Measurements from ENCODE around the gene NKD2. TPM values are rescaled to one million over a fixed set of nuclear protein-coding genes. Genes with fewer than 3 reads are reported as not detected.

Gene NKD2
- polyA plus RNA-seq, 1 donor from 2014 or later: not detected

DNA sequence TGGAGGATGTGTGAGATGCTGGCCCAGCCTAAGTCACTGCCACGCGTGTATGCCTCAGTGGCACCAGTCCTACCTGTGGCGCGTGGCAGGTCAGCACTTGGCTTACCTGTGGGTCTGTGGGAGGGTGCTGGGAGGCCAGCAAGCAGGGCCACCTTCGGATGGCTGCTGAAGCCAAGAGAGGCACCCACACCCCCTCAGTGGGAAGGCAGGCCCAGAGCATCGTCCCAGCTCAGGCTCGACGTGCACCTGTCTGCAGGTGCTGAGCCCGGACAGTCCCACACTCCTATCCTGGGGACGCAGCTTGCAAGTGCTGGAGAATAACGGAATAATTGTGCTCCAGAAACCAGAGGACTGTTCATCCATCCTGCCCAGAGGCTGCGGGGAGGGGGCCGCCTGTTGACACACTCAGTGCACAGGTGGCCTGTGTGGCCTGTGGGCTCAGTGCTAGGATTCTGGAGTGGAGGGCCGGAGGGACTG, 24.0 kb downstream of the NKD2 start:
- H3K27me3 Mint-ChIP-seq: peaks cover 15% of the 10 kb centered on the region
- H3K36me3 Mint-ChIP-seq: peaks cover 2% of the 10 kb centered on the region
- H3K9me3 Mint-ChIP-seq: no peaks in the 10 kb centered on the region
- H3K4me3 Mint-ChIP-seq: no peak overlapping the region
- no peak overlapping the region for H3K27ac Mint-ChIP-seq
- H3K4me1 Mint-ChIP-seq: peaks cover 0 to 2% (median 0%) of the 10 kb centered on the region in 3 donors

DNA sequence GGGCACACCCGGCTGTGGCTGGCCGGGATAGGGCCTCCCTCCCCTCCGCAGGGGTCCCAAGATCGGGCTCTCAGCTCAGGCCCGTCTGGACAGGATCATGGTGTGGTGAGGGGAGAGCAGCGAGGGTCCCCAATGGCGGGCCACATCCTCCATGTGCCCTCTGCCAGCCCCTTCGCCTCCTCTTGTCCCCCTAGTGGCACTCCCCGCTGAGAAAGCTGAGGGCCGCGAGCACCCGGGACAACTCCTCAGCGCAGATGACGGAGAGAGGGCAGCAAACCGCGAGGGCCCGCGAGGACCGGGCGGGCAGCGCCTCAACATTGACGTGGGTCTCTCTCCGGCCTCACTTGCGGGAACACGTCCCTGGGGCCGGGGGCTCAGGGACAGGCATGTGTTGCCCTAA, 24.6 kb downstream of the NKD2 start:
- Mint-ChIP-seq H3K27ac (no peak overlapping the region), H3K4me1 (peaks cover 0 to 2% (median 0%) of the 10 kb centered on the region in 3 donors), H3K27me3 (peaks cover 12% of the 10 kb centered on the region), H3K36me3 (peaks cover 2% of the 10 kb centered on the region), H3K4me3 (no peak overlapping the region), H3K9me3 (no peaks in the 10 kb centered on the region)

DNA sequence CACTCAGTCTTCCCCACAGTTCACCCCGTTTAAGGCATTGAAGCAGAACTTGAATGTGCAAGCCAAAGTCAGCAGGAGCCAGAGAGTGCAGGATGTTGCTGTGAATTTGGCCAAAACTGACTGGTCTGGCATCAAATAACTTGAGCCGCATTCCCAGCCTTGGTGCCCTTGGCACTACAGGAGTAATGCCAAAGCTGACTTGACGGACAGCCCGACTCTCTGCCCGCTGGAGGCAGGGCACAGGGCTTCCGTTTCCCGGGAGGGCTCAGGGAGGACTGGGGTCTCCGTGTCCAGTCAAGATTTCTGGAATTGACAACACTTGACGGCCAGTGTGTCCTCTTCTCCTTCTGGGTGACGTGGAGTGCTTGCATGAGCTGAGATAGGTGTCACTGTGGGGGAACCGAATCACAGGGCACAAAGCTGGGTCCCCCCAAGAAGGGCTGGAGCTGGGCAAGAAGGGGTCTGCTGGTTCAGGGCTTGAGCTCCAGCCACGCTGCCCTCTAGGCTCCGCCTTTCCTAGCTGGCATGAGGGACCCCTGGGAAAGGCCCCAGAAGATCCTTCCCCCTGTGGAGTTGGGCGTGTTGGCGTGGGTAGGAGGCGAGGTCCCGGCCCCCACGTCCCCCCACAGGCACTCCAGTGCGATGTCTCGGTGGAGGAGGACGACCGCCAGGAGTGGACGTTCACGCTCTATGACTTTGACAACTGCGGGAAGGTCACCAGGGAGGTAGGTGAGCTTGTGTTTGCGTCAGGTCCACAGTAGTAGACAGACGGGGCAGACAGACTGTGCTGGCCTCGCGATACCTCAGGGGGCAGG, 25.2 kb downstream of the NKD2 start:
- Mint-ChIP-seq H3K4me3 (no peak overlapping the region), H3K27ac (no peak overlapping the region), H3K27me3 (peaks cover 12% of the 10 kb centered on the region), H3K4me1 (peaks cover 0 to 2% (median 0%) of the 10 kb centered on the region in 3 donors), H3K9me3 (no peaks in the 10 kb centered on the region), H3K36me3 (peaks cover 2% of the 10 kb centered on the region)

DNA sequence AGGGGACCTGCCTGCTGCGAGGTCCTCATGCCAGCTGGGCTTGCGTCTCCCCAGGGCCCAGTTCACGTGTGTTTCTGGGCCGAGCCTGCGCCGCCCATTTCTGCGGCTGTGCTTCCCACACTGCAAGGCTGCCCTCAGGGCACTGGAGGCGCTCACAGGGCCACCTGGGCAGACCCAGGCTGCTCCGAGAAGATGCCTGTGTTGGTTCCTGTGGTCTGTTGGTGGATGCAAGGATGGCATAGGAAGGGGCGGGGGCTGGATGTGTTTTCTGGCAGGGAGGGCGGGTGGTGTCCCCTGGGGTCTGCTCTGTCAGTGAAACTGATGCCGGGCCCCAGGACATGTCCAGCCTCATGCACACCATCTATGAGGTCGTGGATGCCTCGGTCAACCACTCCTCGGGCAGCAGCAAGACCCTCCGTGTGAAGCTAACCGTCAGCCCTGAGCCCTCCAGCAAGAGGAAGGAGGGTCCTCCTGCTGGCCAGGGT, 25.9 kb downstream of the NKD2 start:
- peaks cover 12% of the 10 kb centered on the region for H3K27me3 Mint-ChIP-seq
- peaks cover 2% of the 10 kb centered on the region for H3K36me3 Mint-ChIP-seq
- no peak overlapping the region for H3K27ac Mint-ChIP-seq
- H3K9me3 Mint-ChIP-seq: no peaks in the 10 kb centered on the region
- peaks cover 0 to 2% (median 0%) of the 10 kb centered on the region in 3 donors for H3K4me1 Mint-ChIP-seq
- H3K4me3 Mint-ChIP-seq: no peak overlapping the region

DNA sequence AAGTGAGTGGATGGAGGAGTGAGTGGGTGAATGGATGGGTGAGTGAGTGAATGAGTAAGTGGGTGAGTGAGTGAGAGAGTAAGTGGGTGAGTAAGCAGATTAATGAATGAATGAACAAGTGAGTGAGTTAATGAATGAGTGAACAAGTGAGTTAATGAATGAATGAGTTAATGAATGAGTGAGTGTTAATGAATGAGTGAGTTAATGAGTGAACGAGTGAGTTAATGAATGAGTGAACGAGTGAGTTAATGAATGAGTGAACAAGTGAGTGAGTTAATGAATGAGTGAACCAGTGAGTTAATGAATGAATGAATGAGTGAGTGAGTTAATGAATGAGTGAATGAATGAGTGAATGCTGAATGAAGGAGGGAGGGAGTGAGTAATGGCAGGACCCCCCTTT, 26.4 kb downstream of the NKD2 start:
- Mint-ChIP-seq H3K4me3 (no peak overlapping the region), H3K9me3 (no peaks in the 10 kb centered on the region), H3K36me3 (peaks cover 2% of the 10 kb centered on the region), H3K27me3 (peaks cover 12% of the 10 kb centered on the region), H3K27ac (no peak overlapping the region), H3K4me1 (peaks cover 0 to 2% (median 0%) of the 10 kb centered on the region in 3 donors)

DNA sequence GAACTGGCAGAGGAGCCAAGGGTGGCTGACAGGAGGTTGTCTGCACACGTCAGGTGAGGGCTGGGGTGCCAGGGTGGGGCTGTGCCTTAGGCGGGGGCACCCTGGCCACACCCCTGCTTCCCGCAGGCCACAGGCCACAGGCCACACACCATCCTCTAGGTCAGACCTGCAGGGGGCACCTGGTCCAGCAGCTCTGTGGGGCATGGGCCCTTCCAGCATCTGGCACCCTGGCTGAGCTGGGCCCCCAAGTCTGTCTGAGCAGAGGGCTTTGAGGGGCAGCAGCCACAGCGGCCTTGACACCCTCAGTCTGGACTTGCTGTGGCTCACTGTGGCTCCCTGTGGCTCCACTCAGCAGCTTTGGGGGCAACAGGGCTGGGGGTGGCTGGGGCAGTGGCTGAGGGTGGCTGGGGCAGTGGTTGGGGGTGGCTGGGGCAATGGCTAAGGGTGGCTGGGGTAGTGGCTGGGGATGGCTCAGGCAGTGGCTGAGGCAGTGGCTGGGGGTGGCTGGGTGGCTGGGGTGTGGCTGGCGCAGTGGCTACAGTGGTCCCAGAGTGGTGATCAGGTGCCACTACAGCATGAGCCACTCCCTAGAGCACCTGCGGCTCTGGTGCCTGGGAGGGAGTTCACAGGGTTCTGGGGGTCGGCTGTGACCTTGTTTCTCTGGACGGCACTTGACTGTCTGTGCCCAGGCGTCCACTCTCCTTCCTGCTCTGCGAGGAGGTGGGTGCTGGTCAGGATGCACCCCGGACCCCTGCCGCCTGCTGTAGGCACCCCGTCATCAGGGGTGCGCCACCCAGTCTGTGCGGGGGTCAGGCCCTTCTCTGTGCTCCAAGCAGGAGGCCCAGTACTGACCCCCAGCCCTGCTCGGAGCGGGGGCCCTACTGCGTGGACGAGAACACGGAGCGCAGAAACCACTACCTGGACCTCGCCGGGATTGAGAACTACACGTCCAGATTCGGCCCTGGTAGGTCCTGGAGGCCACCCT, 27.1 kb downstream of the NKD2 start:
- Mint-ChIP-seq H3K4me3 (no peak overlapping the region), H3K27ac (no peak overlapping the region), H3K36me3 (peaks cover 2% of the 10 kb centered on the region), H3K4me1 (peaks cover 0 to 2% (median 0%) of the 10 kb centered on the region in 3 donors), H3K27me3 (peaks cover 12% of the 10 kb centered on the region), H3K9me3 (no peaks in the 10 kb centered on the region)

DNA sequence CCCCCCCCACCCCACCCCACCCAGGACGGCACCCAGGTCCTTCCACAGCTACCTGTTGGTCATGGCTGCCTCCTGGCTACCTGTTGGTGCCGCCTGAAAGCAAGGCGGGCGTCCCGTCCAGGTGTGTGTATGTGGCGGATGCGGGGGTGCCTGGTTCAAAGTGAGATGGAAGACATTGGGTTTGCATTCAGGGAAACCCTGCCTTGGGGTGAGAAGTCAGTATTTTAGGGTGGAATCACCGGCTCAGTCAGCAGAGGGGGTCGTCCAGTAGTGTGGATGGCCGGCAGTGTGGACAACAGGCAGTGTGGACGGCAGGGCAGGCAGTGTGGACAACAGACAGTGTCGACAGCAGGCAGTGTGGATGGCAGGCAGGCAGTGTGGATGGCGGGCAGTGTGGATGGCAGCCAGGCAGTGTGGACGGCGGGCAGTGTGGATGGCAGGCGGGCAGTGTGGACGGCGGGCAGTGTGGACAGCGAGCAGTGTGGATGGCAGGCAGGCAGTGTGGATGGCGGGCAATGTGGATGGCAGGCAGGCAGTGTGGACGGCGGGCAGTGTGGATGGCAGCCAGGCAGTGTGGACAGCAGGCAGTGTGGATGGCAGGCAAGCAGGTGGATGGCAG, 28.0 kb downstream of the NKD2 start:
- Mint-ChIP-seq H3K27ac (no peak overlapping the region), H3K36me3 (peaks cover 2% of the 10 kb centered on the region), H3K4me3 (peak overlapping the region in 2 of 4 donors; percentile 39 to 58), H3K9me3 (no peaks in the 10 kb centered on the region), H3K4me1 (peaks cover 0 to 2% (median 0%) of the 10 kb centered on the region in 3 donors), H3K27me3 (peaks cover 9% of the 10 kb centered on the region)

DNA sequence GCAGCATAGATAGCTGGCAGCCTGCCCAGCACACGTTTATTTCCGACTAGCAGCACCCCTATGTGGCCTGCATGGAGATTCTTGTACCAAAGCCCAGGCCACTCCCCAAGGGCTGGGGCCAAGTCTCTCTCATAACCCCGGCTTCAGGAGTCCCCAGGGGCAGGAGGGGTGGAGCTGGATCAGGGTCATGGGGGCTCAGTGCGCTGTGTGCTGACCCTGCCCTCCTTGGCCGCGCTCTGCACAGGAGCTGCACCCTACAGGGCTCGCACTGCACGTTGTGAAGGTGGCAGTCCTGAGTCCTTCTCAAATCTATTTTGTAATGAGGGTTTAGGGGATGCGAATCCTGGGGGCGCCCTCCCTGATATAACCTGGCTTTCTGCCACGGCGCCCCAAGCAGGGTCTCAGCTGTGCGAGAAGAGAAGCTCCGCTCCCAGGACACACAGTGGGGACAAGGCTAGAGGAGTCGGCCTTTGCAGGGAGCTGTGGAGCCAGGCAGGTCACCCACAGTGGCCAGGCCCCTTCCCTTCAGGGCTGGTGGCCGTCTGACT, 28.6 kb downstream of the NKD2 start:
- Mint-ChIP-seq H3K27ac (no peak overlapping the region), H3K36me3 (peaks cover 2% of the 10 kb centered on the region), H3K4me1 (peaks cover 0 to 2% (median 0%) of the 10 kb centered on the region in 3 donors), H3K4me3 (no peak overlapping the region), H3K9me3 (no peaks in the 10 kb centered on the region), H3K27me3 (peaks cover 5% of the 10 kb centered on the region)

DNA sequence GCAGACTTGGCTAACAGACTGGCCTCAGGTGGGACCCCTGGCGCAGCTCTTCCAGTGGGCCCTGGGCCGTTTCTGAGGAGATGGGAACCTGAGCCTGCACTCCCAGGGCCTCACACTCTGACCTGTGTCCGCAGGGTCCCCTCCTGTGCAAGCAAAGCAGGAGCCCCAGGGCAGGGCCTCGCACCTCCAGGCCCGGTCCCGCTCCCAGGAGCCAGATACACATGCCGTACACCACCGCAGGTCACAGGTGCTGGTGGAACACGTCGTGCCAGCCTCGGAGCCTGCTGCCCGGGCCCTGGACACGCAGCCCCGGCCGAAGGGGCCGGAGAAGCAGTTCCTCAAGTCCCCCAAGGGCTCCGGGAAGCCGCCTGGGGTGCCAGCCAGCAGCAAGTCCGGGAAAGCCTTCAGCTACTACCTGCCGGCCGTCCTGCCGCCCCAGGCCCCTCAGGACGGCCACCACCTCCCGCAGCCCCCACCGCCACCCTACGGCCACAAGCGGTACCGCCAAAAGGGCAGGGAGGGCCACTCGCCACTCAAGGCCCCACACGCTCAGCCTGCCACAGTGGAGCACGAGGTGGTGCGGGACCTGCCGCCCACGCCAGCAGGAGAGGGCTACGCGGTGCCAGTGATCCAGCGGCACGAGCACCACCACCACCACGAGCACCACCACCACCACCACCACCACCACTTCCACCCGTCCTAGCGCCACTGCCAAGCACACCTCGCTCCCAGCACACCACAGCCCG, 29.2 kb downstream of the NKD2 start:
- no peaks in the 10 kb centered on the region for H3K9me3 Mint-ChIP-seq
- H3K4me1 Mint-ChIP-seq: peaks cover 0 to 2% (median 0%) of the 10 kb centered on the region in 3 donors
- peaks cover 2% of the 10 kb centered on the region for H3K36me3 Mint-ChIP-seq
- H3K4me3 Mint-ChIP-seq: no peak overlapping the region
- H3K27ac Mint-ChIP-seq: no peak overlapping the region
- no peaks in the 10 kb centered on the region for H3K27me3 Mint-ChIP-seq

DNA sequence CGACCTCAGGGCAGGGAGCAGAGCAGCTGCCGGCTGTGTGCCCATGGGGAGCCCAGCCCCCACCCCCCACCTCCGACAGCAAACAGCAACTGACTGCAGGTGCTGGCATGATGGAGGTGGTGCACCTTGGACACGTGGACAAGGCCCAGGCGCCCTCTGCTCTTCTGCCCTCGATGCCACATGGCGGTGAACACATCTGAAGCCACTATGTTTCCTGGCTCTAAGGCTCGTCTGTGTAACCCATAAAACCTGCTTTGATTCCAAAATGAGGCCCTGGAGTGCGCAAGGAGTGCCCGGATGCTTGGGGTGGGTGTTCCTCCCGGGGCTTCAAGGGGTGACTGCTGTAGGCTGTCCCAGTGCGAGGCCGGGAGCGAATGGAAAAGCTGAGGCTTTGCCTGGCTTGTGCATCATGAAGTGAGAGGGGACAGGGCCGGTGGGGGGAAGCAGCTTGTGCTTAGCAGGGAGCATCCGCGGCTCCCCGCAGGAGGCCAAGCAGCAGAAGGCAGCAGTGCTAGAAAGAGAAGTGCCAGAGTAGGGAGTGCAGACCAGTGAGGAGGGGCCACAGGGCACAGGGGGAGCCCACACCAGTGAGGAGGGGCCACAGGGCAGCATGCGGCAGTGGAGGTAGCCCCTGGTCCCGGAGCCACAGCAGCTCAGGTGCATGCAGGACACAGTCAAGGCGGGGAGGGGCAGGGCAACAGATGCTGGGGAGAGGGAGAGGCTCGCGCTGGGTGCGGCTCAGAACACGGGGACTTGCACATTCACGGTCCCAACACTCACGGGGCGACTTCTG, 30.0 kb downstream of the NKD2 start:
- H3K4me3 Mint-ChIP-seq: peak overlapping the region in 1 of 4 donors; percentile 6
- peaks cover 2% of the 10 kb centered on the region for H3K36me3 Mint-ChIP-seq
- peaks cover 0 to 6% (median 0%) of the 10 kb centered on the region in 3 donors for H3K4me1 Mint-ChIP-seq
- no peak overlapping the region for H3K27ac Mint-ChIP-seq
- no peaks in the 10 kb centered on the region for H3K27me3 Mint-ChIP-seq
- H3K9me3 Mint-ChIP-seq: no peaks in the 10 kb centered on the region

DNA sequence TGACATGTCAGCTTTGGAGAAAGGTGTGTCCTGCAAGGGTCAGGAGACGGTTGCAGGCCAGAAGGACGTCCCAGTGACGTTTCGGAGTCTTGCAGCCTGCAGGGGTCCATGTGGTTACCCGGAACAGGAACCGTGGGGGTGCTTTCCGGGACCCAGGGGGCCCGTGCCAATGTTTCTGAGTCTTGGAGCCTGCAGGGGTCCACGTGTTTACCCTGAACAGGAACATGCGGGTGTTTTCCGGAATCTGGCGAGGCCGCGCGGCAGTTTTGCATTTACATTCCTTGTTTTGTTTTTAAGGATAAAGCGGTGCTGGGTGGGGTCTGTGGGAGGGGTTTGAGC, 30.6 kb downstream of the NKD2 start:
- Mint-ChIP-seq H3K4me1 (peaks cover 0 to 6% (median 0%) of the 10 kb centered on the region in 3 donors), H3K9me3 (no peaks in the 10 kb centered on the region), H3K27ac (no peak overlapping the region), H3K27me3 (no peaks in the 10 kb centered on the region), H3K4me3 (no peak overlapping the region), H3K36me3 (peaks cover 2% of the 10 kb centered on the region)

DNA sequence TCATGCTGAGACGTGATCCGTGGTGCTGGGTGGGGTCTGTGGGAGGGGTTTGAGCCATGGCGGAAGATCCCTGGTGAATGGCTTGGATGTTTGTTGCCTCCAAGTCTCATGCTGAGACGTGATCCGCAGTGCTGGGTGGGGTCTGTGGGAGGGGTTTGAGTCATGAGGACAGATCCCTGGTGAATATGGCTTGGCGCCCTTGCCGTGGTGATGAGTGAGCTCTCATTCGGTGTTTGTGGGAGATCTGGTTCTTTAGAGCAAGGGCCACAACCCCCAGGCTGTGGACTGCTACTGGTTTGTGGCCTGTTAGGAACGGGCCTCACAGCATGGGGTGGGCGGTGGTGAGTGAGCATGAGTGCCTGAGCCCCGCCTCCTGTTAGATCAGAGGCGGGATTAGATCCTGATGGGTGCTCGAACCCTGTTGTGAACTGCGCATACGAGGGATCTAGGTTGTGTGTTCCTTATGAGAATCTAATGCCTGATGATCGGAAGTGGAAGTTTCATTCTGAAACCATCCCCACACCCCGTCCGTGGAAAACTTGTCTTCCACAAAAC, 31.2 kb downstream of the NKD2 start:
- Mint-ChIP-seq H3K4me1 (peaks cover 0 to 6% (median 0%) of the 10 kb centered on the region in 3 donors), H3K9me3 (no peaks in the 10 kb centered on the region), H3K36me3 (peaks cover 2% of the 10 kb centered on the region), H3K27ac (no peak overlapping the region), H3K4me3 (peak overlapping the region in 1 of 4 donors; percentile 41), H3K27me3 (no peaks in the 10 kb centered on the region)

DNA sequence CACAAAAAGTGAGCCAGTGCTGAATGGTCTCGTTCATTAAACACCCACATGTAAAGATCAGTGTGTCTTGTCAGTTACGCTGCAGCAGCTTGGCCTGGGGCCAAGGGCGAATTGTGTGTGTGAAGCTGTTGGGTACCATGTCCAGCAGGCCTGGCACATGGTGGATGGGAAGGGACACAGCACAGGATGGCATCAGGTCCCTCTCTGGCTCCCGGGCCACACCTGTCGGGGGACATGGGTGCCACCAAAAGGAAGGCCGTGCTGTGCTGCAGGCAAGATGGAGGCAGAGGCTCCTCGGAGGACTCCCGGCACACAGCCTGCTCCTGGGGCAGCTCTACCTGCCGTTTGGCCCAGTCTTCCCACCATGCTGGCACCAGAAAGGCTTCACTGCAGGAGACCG, 32.0 kb downstream of the NKD2 start:
- Mint-ChIP-seq H3K27ac (no peak overlapping the region), H3K27me3 (no peaks in the 10 kb centered on the region), H3K4me3 (no peak overlapping the region), H3K36me3 (no peaks in the 10 kb centered on the region), H3K9me3 (no peaks in the 10 kb centered on the region), H3K4me1 (peaks cover 0 to 4% (median 0%) of the 10 kb centered on the region in 3 donors)

All from IgD-negative memory B cell (primary cell).